ENCODE measurements around the gene ANK2.

DNA sequence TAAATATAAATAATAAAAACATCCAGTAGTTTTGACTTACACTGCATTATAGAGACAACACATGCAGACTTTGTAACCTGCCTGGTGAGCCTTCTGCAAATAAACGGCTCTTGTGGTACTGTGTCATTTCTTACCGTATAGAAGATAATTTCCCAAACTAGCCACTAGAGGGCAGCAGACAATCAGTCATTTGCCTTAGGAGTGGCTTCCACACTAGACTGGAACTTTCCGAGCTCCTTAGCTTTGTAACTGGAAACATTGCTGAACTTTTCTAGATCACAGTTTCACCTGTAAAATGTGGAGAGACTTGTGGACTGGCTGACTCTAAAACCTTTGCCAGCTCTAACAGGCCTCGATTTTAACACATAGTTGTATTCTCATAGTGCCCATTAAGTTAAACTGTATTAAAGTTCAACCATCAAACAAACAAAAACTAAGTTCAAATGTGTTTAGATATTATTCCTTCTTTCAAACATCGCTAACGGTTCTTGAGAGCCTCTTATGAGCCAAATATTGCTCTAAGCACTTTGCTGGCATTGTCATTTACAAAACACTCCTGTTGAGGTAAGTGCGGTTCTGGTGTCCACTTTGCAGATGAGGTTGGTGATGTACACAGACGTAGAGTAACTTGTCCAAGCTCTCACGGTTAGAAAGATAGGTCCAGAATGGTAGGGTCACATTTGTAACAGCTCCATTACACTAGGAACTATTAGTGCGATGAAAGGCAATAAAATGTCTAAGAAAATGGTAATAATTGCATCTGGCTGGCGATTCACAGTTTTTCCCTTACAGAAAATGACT, 345.5 kb downstream of the ANK2 start:
- TF ChIP-seq, protein P1, sequence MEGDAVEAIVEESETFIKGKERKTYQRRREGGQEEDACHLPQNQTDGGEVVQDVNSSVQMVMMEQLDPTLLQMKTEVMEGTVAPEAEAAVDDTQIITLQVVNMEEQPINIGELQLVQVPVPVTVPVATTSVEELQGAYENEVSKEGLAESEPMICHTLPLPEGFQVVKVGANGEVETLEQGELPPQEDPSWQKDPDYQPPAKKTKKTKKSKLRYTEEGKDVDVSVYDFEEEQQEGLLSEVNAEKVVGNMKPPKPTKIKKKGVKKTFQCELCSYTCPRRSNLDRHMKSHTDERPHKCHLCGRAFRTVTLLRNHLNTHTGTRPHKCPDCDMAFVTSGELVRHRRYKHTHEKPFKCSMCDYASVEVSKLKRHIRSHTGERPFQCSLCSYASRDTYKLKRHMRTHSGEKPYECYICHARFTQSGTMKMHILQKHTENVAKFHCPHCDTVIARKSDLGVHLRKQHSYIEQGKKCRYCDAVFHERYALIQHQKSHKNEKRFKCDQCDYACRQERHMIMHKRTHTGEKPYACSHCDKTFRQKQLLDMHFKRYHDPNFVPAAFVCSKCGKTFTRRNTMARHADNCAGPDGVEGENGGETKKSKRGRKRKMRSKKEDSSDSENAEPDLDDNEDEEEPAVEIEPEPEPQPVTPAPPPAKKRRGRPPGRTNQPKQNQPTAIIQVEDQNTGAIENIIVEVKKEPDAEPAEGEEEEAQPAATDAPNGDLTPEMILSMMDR (IDR thresholded peaks at IDR 0.05 in 8 of 11, conservative IDR thresholded peaks at IDR 0.05 in 3 of 11): peak; percentile 58 to 85 (median 77)
- no peak for TF ChIP-seq POLR2AphosphoS5 (IDR thresholded peaks at IDR 0.05)
